Endodermal cell (in vitro differentiated cells): ENCODE data around the gene TNFSF8. TPM values are rescaled to one million over a fixed set of nuclear protein-coding genes. Genes with fewer than 3 reads are reported as not detected.

Experiments
- DNase-seq: peaks from one replicate; pipeline ENCODE4 v3.0.0-alpha.2; 2017
- H3K27ac ChIP-seq: 2 replicates; pipeline ENCODE4 v1.5.1; 2013; ENCODE audit warnings: mild to moderate bottlenecking, low read depth, low read length, moderate library complexity
- H3K27me3 ChIP-seq: 2 replicates; pipeline ENCODE4 v1.6.1; 2013; ENCODE audit warnings: mild to moderate bottlenecking, low read length, moderate library complexity; ENCODE audit not compliant: insufficient read depth, control insufficient read depth, poor library complexity, severe bottlenecking
- H3K36me3 ChIP-seq: 2 replicates; pipeline ENCODE4 v1.7.0; 2013; ENCODE audit warnings: mild to moderate bottlenecking, low read length, moderate library complexity; ENCODE audit not compliant: control insufficient read depth, insufficient read depth
- H3K4me1 ChIP-seq: one replicate; pipeline ENCODE4 v1.7.0; 2013; ENCODE audit warnings: low read length; ENCODE audit not compliant: control insufficient read depth, insufficient read depth
- H3K4me3 ChIP-seq: 2 replicates; pipeline ENCODE4 v1.5.1; 2013; ENCODE audit warnings: mild to moderate bottlenecking, low read length, moderate library complexity
- H3K9ac ChIP-seq: 2 replicates; pipeline ENCODE4 v1.6.1; 2013; ENCODE audit warnings: mild to moderate bottlenecking, low read length, moderate library complexity; ENCODE audit not compliant: poor library complexity, severe bottlenecking; ENCODE audit errors: extremely low read depth
- H3K9me3 ChIP-seq: 2 replicates; pipeline ENCODE4 v1.6.1; 2013; ENCODE audit warnings: mild to moderate bottlenecking, low read length, moderate library complexity; ENCODE audit not compliant: control insufficient read depth
- H3K27ac Mint-ChIP-seq: 2 replicates; pipeline ENCODE4 v1.8.0; 2020; ENCODE audit warnings: mixed read lengths
- H3K27me3 Mint-ChIP-seq: 2 replicates; pipeline ENCODE4 v1.8.0; 2021; ENCODE audit warnings: mild to moderate bottlenecking, mixed read lengths; ENCODE audit not compliant: insufficient read depth
- H3K36me3 Mint-ChIP-seq: 2 replicates; pipeline ENCODE4 v1.8.0; 2020; ENCODE audit warnings: low read depth, mixed read lengths
- H3K4me1 Mint-ChIP-seq: 2 replicates; pipeline ENCODE4 v1.8.0; 2020; ENCODE audit warnings: mixed read lengths
- H3K4me3 Mint-ChIP-seq: 2 replicates; pipeline ENCODE4 v1.8.0; 2020; ENCODE audit warnings: mild to moderate bottlenecking, moderate library complexity, mixed read lengths
- H3K9me3 Mint-ChIP-seq: 2 replicates; pipeline ENCODE4 v1.8.0; 2020; ENCODE audit warnings: mild to moderate bottlenecking, mixed read lengths
- CTCF ChIP-seq: fragments of 200-600 bp; sonication (generic); conservative IDR thresholded peaks from 2 replicates; pipeline ENCODE4 v1.5.0; 2021; ENCODE audit warnings: antibody characterized with exemption, mild to moderate bottlenecking
- WGBS, 2 experiments: methylation state at CpG; one replicate each; pipeline versions ENCODE4 v1.1.5 to v1.1.7; 2013; ENCODE audit warnings: missing lambda C conversion rate in 2 of 2, mixed read lengths in 1 of 2; ENCODE audit not compliant: insufficient coverage in 1 of 2, insufficient read length in 1 of 2; 5-methylcytosine and 5-hydroxymethylcytosine counted together
- total RNA-seq, 2 donors: library from RNA; stranded (reverse); fragmentation: NEBNext Ultra II Directional in 1 of 2; extraction: Animal tissue kit (Norgen Biotek cat#: 25700) in 1 of 2; gene quantifications; 2 replicates in 1 of 2; 3 replicates in 1 of 2; pipeline ENCODE4 v1.2.1, GENCODE V29; 2021

TNFSF8 gene
- total RNA-seq, 2 donors from 2014 or later = not detected

DNA sequence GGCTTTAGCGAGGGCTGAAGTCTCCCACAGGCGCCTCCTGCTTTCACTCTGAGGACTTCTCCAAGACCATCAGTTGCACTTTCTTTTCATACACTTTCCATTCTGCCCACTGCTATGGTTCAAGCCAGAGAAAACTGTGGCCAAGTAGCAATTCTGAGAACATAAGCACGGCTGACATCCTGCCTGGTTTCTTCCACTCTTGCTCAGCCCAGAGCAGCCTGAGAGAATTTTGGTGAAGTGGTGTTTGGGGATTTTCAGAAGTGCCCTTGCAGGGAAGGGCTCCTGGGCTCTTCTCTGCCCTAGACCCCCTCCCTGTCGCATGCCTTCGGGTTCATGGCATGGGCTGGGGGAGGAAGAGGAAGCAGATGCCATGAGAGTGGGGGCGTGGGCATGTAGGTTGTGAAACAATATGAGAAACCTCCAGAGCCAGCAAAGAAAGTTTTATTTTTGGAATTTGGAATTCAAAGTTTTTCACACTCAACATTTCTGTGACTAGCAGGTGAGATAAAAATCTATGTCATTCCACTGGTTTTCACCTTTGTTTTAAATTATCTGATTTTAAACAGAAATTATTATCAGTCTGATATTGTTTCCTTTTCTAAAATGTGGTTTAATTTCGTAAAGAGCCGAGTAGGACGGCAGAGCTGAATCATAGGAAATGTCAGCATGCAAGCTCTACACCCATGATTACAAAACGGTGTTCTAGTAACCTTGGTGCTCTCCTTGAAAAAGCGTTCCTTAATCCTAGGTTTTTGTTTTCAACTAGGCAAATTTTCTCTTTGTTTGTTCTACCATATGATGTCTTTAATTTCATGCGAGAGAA is 27.8 kb upstream of the TNFSF8 start:
- H3K4me3 ChIP-seq = no peak overlapping the region
- no peak for TF ChIP-seq CTCF
- Mint-ChIP-seq H3K9me3 (peaks cover 42% of the 10 kb centered on the region), H3K36me3 (peaks cover 4% of the 10 kb centered on the region), H3K27me3 (peaks cover 11% of the 10 kb centered on the region), H3K4me3 (no peak overlapping the region), H3K4me1 (peaks cover 5% of the 10 kb centered on the region), H3K27ac (no peak overlapping the region)
- WGBS, 2 experiments = 93 to 96% methylated on average over 9 to 12 of the region's 12 CpGs
- H3K27ac ChIP-seq = no peak overlapping the region
- DNase-seq = no peak
- H3K27me3 ChIP-seq = no peaks in the 10 kb centered on the region
- peaks cover 3% of the 10 kb centered on the region for H3K4me1 ChIP-seq
- H3K9me3 ChIP-seq = peaks cover 42% of the 10 kb centered on the region
- H3K36me3 ChIP-seq = no peaks in the 10 kb centered on the region
- H3K9ac ChIP-seq = no peak overlapping the region

- Histone ChIP-seq H3K36me3 (no peaks in the 10 kb centered on the region), H3K9me3 (peaks cover 35% of the 10 kb centered on the region), H3K27ac (no peak overlapping the region), H3K27me3 (no peaks in the 10 kb centered on the region), H3K4me3 (no peak overlapping the region), H3K9ac (no peak overlapping the region), H3K4me1 (peaks cover 4% of the 10 kb centered on the region)
- Mint-ChIP-seq H3K9me3 (peaks cover 35% of the 10 kb centered on the region), H3K27me3 (peaks cover 9% of the 10 kb centered on the region), H3K27ac (no peak overlapping the region), H3K4me3 (no peak overlapping the region), H3K4me1 (peaks cover 5% of the 10 kb centered on the region), H3K36me3 (peaks cover 1% of the 10 kb centered on the region)
- DNase-seq = no peak
- no peak for TF ChIP-seq CTCF
- 93 to 100% methylated on average over 3 of the region's 3 CpGs for WGBS, 2 experiments
These were observed 27.2 kb upstream of the TNFSF8 start for GRCh38 chr9:114957558-114957957.

GRCh38 chr9:114954956-114955582 is 24.7 kb upstream of the TNFSF8 start:
- no peak for DNase-seq
- no peak overlapping the region for H3K9ac ChIP-seq
- H3K36me3 Mint-ChIP-seq = no peaks in the 10 kb centered on the region
- H3K27ac Mint-ChIP-seq = no peak overlapping the region
- 60 to 68% methylated on average over 1 to 5 of the region's 5 CpGs for WGBS, 2 experiments
- peaks cover 11% of the 10 kb centered on the region for H3K9me3 Mint-ChIP-seq
- H3K27ac ChIP-seq = no peak overlapping the region
- H3K4me1 Mint-ChIP-seq = peaks cover 5% of the 10 kb centered on the region
- peaks cover 8% of the 10 kb centered on the region for H3K27me3 Mint-ChIP-seq
- no peaks in the 10 kb centered on the region for H3K36me3 ChIP-seq
- no peak for TF ChIP-seq CTCF
- H3K4me1 ChIP-seq = peaks cover 4% of the 10 kb centered on the region
- no peaks in the 10 kb centered on the region for H3K27me3 ChIP-seq
- H3K4me3 Mint-ChIP-seq = no peak overlapping the region
- H3K4me3 ChIP-seq = no peak overlapping the region
- H3K9me3 ChIP-seq = peaks cover 14% of the 10 kb centered on the region
